Measurements from ENCODE around the gene ZNF439. TPM values are rescaled to one million over a fixed set of nuclear protein-coding genes. Genes with fewer than 3 reads are reported as not detected.
"Not testable (repeated sequence)": the region's sequence is repeated elsewhere in the genome, so short reads cannot be mapped to it uniquely, and the experiment has no call there.

ZNF439 gene
- total and polyA plus RNA-seq, 9 donors: 6.6 to 14.6 (median 10.9) TPM

- no peaks in the 10 kb centered on the region for H3K27me3 ChIP-seq
- WGBS, 3 donors: 97 to 99% (median 98%) methylated on average over 3 of the region's 3 CpGs
- intact Hi-C loops (cut with DNase I): no loop called here
- H3K4me1 ChIP-seq (ENCODE audit: insufficient read depth): no peaks in the 10 kb centered on the region
- no peak overlapping the region for H3K27ac ChIP-seq
- DNase-seq: no peak
- peaks cover 7 to 75% of the 10 kb centered on the region in 2 donors for H3K9me3 ChIP-seq
- no peak overlapping the region for H3K4me3 ChIP-seq
- peaks cover 2% of the 10 kb centered on the region for H3K36me3 ChIP-seq
- TF ChIP-seq EP300 (IDR thresholded peaks at IDR 0.05) (no peak), POLR2A (IDR thresholded peaks at IDR 0.05) (no peak), CTCF (IDR thresholded peaks at IDR 0.05) (no peak)
Observed at GRCh38 chr19:11902228-11902627, 53.7 kb downstream of the ZNF439 start.

GRCh38 chr19:11905928-11906327, 57.4 kb downstream of the ZNF439 start:
- no peak overlapping the region for H3K27ac ChIP-seq
- no peak for TF ChIP-seq EP300 (IDR thresholded peaks at IDR 0.05)
- H3K9me3 ChIP-seq: peaks cover 7 to 54% of the 10 kb centered on the region in 2 donors
- intact Hi-C loops (cut with DNase I): no loop called here
- peaks cover 2% of the 10 kb centered on the region for H3K36me3 ChIP-seq
- WGBS, 3 donors: 95 to 99% (median 97%) methylated on average over 3 of the region's 3 CpGs
- H3K4me3 ChIP-seq: no peak overlapping the region
- DNase-seq: no peak
- no peaks in the 10 kb centered on the region for H3K27me3 ChIP-seq
- H3K4me1 ChIP-seq (ENCODE audit: insufficient read depth): no peaks in the 10 kb centered on the region

- peaks cover 3 to 13% of the 10 kb centered on the region in 2 donors for H3K9me3 ChIP-seq
Observed at GRCh38 chr19:11911937-11912336, 63.4 kb downstream of the ZNF439 start.

GRCh38 chr19:11914417-11915051, 66.0 kb downstream of the ZNF439 start:
- peaks cover 3 to 13% of the 10 kb centered on the region in 2 donors for H3K9me3 ChIP-seq
- H3K27ac ChIP-seq; H3K4me1 ChIP-seq (ENCODE audit: insufficient read depth); H3K27me3 ChIP-seq; intact Hi-C loops (cut with DNase I); H3K4me3 ChIP-seq; H3K36me3 ChIP-seq; DNase-seq: not testable (repeated sequence)
- WGBS, 3 donors: 86 to 92% (median 89%) methylated on average over 4 of the region's 4 CpGs

More at GRCh38 chr19:11911937-11912336, 63.4 kb downstream of the ZNF439 start:
- H3K36me3 ChIP-seq; H3K4me1 ChIP-seq (ENCODE audit: insufficient read depth); H3K27me3 ChIP-seq; intact Hi-C loops (cut with DNase I); H3K27ac ChIP-seq; DNase-seq; H3K4me3 ChIP-seq: not testable (repeated sequence)
- 90 to 100% (median 98%) methylated on average over 1 of the region's 1 CpG for WGBS, 3 donors

Other genes with a start within 250 kb of the ZNF439 start
- gene ZNF823, start 109.8 kb upstream of the ZNF439 start, total RNA-seq: 10 to 100 TPM in 1 of 7 donors, 1 to 10 TPM in 6; 4.9 to 12.1 (median 8.6) TPM
- gene ZNF823, start 109.8 kb upstream of the ZNF439 start, polyA plus RNA-seq: 1 to 10 TPM; 3.8 to 5.9 TPM
- gene ZNF441, start 81.7 kb upstream of the ZNF439 start, total RNA-seq: 10 to 100 TPM in 6 of 7 donors, 1 to 10 TPM in 1; 8.3 to 26.7 (median 14.8) TPM
- gene ZNF441, start 81.7 kb upstream of the ZNF439 start, polyA plus RNA-seq: 1 to 10 TPM; 6.5 to 7.0 TPM
- 1 to 10 TPM; 2.2 to 6.5 (median 4.5) TPM for gene ZNF491, start 50.2 kb upstream of the ZNF439 start, total RNA-seq
- gene ZNF491, start 50.2 kb upstream of the ZNF439 start, polyA plus RNA-seq: 1 to 10 TPM; 2.9 to 3.4 TPM
- gene ZNF440, start 34.5 kb upstream of the ZNF439 start, total RNA-seq: 10 to 100 TPM in 5 of 7 donors, 1 to 10 TPM in 2; 6.6 to 21.6 (median 12.1) TPM
- 1 to 10 TPM; 3.0 to 5.0 TPM for gene ZNF440, start 34.5 kb upstream of the ZNF439 start, polyA plus RNA-seq
- 10 to 100 TPM; 12.6 to 25.5 (median 15.4) TPM for gene ZNF69, start 39.1 kb downstream of the ZNF439 start, total RNA-seq
- gene ZNF69, start 39.1 kb downstream of the ZNF439 start, polyA plus RNA-seq: 10 to 100 TPM in 1 of 2 donors, 1 to 10 TPM in 1; 7.5 to 10.2 TPM
- gene ZNF700, start 76.4 kb downstream of the ZNF439 start, total RNA-seq: 10 to 100 TPM in 6 of 7 donors, 1 to 10 TPM in 1; 8.6 to 22.3 (median 14.0) TPM
- 1 to 10 TPM; 6.7 to 7.6 TPM for gene ZNF700, start 76.4 kb downstream of the ZNF439 start, polyA plus RNA-seq
- 10 to 100 TPM in 1 of 7 donors, 1 to 10 TPM in 6; 4.1 to 18.8 (median 8.3) TPM for gene ZNF763, start 116.3 kb downstream of the ZNF439 start, total RNA-seq
- gene ZNF763, start 116.3 kb downstream of the ZNF439 start, polyA plus RNA-seq: 1 to 10 TPM; 4.3 to 7.0 TPM
- gene ZNF433, start 187.0 kb downstream of the ZNF439 start, total RNA-seq: 10 to 100 TPM in 2 of 7 donors, 1 to 10 TPM in 5; 4.1 to 17.4 (median 6.8) TPM
- gene ZNF433, start 187.0 kb downstream of the ZNF439 start, polyA plus RNA-seq: 1 to 10 TPM; 4.5 to 4.6 TPM
- gene ZNF878, start 204.2 kb downstream of the ZNF439 start, total RNA-seq: under 1 TPM in 6 of 7 donors, not detected in 1; 0.17 to 0.62 (median 0.27) TPM
- gene ZNF878, start 204.2 kb downstream of the ZNF439 start, polyA plus RNA-seq: under 1 TPM in 1 of 2 donors, not detected in 1; 0.08 TPM
- gene ZNF844, start 216.0 kb downstream of the ZNF439 start, total RNA-seq: 10 to 100 TPM; 14.5 to 39.1 (median 16.8) TPM
- 10 to 100 TPM in 1 of 2 donors, 1 to 10 TPM in 1; 8.7 to 17.9 TPM for gene ZNF844, start 216.0 kb downstream of the ZNF439 start, polyA plus RNA-seq